GM21737 (cell line): ENCODE data around the gene CATSPERD.
A peak's percentile ranks its signal among the peaks of the same experiment; 100 is the strongest.

ENCODE experiments used
- ATAC-seq: cut with Tn5 transposase; IDR thresholded peaks from one replicate; pipeline ENCODE4 v1.9.1; 2021; ENCODE audit warnings: mild to moderate bottlenecking, moderate library complexity; ENCODE audit not compliant: unreplicated experiment

CATSPERD gene

DNA sequence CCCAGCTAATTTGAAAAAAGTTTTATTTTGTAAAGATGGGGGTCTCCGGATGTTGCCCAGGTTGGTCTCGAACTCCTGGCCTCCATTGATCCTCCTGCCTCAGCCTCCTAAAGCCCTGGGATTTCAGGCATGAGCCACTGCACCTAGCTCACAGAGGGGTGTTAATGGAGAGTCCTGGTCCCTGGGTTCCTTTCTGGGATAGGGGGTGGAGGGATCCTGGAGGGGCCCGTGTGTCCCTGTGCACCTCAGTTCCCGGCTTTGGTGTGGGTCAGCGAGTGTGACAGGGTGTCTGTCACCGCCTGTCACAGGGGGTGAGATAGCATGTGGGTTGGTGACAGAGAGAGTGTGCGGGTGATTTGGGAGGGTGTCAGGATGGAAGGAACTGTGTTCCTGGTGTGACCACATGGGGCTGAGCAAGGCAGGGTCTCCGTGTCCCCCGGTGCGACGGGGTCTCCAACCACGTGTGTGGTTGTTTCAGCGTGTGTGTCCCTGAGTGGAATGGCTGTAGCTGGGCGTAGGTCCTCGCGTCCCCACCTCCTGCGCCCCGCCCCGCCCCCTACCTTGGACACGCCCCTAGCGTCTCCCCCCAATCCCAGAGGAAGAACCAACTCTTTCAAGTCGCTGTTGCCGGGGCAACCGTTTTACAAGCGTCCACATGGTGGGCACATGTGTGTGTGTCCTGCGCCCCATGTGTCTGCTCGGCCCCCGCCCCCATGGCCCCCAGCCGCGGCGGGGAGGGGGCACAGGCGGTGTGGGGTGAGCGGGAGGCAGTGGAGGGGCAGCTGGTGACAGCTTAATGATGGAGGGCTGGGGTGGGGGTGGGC lies 81.6 kb downstream of the CATSPERD start:
- no peak for ATAC-seq

DNA sequence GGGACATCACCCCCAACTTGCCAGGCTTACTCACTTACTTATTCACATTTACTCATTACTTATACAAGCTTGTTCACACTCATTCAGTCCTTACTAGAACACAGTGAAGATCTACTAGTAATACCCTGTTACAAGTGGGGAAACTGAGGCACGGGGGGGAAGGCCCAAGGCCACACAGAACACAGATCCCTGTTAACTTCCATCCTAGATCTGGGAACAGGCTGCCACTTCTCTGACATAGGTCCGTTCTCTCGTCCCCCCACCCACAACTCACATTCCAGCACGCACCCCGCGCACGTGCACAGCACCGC lies 83.0 kb downstream of the CATSPERD start:
- no peak for ATAC-seq

DNA sequence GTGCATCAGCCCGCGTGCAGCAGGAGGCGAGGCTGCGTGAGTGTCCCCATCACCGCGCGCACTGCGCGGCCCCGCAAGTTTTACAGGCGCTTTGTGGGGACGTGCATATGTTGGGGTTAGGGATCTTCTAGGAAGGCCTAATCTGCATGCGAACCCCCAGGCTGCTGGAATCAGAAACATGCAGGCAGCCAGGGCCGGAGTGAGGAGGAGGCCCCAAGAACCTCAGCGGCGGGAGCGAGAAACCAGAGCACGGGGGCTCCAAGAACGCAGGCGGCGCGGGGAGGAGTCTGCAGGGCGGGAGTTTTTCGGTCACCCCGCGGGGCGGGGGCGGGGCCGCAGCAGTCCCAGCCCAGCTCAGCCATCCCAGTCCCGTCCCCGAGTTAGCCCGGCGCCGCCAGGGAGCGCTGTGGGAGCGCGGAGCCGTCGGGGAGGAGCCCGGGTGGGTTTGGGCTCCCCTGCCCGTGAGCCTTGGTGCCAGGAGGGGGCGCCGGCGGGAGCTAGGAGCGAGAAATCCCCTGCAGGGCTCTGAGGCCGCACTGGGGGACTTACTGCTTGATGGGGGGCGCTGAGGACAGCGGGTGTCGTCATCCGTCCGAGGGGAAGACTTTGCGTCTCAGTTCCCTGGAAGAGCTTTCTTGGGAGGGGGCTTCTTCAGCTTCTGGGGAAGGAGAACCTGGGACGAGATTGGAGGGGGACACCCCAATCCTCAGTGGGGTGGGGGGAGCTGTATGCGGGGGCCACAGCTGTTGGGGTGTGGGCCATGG lies 83.5 kb downstream of the CATSPERD start:
- ATAC-seq: peak; percentile 61

DNA sequence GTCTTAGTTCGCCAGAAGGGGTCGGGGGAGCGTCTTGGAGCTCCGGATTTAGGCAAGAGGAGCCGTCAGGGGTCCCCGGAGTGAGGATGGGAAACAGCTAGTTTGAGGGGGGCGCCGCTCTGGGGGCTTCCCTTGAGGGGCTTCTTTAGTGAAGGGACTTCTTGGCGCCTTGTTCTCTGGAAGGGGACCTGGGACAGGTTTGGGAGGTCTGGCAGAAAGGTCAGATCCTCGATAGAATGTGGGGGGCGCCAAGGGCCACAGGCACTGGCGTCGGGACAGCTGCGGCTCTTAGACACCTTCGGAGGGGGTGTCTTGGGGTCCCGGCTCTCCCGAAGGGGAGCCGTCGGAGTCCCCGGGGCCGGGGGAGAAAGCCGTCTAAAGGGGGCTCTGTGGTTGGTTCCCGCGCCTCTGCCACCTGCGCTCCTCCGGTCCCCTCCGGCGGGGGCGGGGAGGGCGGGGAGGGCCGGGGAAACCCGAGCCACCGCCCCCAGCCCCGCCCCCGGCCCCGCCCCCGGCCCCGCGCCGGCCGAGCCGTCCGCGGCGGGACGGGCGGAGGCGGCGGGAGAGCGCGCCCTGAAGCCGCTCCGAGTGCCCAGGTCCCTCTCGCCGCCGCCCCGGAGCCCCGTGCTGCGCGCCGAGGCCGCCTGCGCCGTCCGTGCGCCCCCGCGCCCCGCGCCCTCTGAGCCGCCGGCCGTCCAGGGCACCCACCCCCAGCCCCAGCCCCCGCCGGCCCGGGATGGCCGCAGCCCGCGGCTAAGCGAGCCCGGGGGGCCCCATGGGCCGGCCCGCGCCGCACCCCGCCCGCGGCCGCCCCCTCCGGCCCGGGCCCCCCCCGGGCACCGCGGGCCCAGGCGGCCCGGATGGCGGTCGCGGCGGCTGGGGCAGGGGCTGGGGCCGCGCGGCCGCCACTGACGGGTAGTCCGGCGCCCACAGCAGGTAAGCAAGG lies 84.4 kb downstream of the CATSPERD start, which contains the start of gene NRTN:
NRTN (plus strand) TSS at position 552 of the 946 bp plus-strand sequence. CDS start 19,099 bp downstream, outside the sequence.
- no peak for ATAC-seq

DNA sequence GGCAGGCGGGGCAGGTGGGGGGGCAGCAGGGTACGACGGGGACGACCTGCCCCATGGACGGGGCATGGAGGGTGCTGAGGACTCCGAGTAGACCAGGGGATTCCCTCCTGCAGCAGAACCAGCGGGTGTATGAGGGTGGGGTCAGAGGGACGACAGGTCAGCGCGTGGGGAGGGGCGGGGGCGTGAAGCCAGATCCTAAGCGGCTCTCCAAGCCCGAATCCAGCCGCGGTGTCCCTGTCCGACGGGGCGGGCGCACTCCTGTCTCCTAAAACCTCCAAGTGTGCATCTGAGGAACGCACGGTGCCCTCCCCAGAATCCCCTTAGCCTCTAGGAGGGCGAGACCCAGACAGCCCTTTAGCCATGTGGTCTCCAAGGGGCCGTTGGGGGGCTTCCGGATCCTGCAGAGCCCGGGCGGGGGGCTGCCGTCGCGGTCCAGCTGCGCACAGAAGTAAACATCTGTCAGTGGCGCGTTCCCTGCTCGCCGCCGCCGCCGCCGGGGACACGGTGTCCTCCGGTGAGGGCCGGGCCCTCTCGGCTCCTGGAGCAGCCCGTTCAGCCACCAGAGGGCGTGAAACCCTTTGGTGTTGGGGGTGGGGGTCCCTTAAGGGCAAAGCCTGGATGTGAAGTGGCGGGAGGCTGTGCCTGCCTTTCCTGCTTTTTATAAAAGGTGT lies 85.2 kb downstream of the CATSPERD start:
- ATAC-seq: no peak

DNA sequence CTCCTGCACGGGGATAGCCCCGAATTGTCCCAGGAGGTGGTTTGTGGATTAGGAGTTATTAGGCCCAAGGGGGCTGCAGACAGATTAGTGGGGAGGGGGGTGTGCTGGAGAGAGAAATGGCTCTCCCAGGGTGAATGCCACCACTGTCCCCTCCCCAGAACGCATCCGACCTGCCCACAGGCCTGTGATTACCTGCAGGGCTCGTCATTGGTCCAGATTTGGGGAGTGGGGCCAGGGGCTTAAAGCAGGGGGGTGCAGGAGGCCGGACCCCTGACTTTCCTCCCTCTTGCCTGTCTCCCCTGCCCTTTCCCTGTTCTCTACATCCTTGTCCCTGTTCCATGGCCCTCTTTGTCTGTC lies 85.7 kb downstream of the CATSPERD start:
- no peak for ATAC-seq

DNA sequence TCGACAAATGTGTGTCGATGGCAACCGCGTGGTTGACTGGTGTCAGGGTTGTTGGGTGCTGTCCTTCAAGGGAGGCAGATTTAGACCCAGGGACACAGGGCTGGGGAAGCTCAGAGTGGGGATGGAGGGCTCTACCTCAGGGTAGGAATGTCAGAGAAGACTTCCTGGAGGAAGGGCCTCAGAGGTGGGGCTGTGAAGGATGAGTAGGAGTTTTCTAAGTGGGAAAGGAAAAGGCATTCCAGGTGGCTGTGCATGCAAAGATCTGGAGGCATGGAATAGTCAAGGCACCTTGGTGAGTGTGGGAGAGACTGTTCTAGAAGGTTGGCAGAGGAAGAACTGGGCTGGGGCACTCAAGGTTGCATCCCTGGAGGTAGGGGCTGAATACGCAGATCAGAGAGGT lies 86.5 kb downstream of the CATSPERD start:
- no peak for ATAC-seq

DNA sequence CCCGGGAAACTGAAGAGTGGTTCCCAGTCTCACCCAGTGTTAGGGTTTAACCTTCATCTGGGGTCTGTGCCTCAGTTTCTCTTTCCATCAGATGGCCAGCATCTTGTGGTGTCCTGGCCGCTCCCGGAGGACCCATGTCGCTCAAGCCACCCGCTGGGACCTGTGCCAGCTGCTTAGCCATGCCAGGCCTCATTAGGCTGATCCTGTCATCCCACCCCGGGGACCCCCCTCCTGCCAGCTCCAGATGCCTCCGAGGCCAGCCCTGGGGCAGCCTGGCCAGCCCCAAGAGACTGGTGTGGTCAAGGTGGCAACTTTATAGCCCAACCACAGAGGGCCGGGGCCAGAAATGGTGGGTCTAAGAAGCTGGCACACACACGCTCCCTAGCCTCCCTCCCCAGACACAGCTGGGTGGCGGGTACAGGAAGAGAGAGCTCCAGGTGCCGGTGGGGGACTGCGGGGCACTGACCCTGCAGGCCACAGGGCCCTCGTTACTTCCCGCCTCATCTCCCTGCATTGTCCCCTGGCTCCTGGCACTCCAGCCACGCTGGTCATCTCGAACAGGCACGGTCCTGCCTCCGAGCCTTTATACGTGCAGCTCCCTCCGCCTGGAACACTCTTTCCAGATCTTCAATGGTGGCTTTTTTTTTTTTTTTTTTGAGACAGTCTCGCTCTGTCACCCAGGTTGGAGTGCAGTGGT lies 87.8 kb downstream of the CATSPERD start:
- ATAC-seq: no peak

DNA sequence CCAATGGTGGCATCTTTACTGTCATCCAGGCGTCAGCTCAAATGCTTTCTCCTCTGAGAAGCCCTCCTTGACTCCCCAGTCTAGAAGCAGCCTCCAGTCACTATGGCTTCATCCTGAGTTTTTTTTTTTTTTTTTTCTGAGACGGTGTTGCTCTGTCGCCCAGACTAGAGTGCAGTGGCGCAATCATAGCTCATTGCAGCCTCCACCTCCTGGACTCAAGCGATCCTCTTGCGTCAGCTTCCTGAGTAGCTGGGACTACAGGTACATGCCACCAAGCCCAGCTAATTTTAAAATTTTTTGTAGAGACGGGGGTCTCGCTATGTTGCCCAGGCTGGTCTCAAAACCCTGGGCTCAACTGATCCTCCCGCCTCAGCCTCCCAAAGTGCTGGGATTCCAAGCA lies 88.6 kb downstream of the CATSPERD start:
- ATAC-seq: no peak

DNA sequence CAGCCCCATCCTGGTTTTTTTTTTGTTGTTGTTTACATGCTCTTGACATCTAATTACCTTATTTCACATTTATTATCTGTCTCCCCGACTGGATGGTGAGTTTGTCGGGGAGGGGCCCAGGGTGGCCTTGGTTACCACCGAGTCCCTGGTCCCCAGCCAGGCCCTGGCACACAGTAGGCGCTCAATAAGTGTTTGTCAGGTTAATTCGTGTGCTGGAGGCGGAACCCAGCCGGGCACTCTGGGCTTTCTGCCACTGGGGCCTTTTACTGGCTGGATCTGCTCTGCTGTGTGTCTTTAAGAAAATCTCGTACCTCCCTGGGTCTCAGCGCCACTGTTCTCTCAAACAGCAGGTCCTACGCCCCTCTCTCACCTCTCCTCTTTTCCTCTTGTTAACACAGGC lies 89.0 kb downstream of the CATSPERD start:
- ATAC-seq: no peak

DNA sequence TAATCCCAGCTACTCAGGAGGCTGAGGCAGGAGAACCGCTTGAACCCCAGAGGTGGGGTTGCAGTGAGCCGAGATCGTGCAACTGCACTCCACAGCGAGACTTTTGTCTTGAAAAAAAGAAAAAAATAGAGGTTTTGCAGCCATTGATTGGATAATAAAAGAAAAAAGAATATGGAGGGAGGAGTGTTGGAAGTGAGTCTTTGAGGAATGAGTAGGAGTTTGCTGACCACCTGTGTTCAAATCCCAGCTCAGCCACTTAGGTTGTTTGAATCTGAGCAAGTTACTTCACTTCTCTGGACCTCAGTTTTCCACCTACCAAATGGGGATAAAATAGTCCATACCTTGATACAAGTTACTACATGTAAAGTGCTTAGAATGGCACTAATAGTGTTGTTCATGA lies 90.7 kb downstream of the CATSPERD start:
- no peak for ATAC-seq

DNA sequence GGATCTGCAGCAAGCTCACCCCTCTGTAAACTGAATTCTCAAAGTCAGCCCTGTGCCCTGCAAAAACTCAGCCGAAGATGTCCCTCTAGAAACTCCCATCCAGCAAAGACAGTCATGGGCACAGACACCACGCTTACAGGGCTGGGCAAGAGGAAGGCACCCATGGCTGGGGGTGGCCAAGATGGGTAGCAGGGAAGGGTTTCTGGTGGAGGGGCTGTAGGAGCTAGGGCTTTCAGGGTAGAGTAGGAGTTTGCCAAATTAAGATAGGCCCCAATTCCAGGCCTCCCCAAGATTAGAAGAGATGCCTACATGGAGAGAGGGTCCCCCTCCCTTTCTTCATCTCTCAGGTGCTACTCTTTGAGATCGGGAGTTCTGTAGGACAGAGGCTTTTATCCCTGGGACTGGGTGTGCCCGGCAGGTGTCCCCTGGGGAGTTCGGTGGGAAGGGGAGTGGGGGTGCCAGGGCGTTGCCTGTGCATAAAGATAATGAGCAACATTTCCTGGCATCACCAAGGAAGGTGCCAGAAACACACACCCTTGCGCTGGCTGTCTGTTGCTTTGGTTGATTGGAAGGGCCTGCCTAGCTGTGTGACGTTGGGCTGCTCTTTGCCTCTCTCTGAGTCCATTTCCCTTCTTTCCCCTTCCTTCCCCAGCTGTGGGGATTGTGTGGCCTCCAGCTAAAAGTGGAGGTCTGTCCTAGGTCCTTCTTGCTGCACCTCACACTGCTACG lies 93.8 kb downstream of the CATSPERD start:
- no peak for ATAC-seq

DNA sequence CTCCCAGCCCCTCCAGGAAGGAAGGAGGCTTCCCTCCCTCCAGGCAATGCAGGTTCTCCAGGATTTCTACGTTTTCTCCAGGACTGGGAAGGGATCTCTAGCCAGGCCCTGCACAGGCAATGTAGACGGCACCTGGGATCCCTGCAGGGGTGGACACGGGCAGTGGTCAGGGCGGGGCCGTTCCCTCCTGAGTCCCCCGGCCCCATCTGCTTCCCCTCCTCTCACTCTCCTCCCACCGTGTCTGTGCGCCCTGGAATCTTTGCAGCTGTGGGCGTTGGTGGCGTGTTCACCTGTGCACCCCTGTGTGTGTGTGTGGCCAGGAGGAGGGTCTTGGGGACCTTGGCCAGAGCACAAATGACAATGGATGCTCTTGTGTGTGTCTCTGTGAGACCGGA lies 94.4 kb downstream of the CATSPERD start:
- ATAC-seq: no peak

DNA sequence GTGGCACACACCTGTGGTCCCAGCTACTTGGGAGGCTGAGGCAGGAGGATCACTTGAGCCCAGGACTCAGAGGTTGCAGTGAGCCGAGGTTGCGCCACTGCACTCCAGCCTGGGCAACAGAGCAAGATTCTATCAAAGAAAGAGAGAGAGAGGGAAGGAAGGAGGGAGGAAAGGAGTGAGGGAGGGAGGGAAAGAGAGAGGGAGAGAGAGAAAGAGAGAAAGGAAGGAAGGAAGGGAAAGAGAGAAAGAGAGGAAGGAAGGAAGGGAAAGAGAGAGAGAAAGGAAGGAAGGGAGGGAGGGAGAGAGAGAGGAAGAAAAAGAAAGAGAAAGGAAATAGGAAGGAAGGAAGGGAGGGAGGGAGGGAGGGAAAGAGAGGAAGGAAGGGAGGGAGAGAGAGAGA lies 96.8 kb downstream of the CATSPERD start:
- no peak for ATAC-seq

DNA sequence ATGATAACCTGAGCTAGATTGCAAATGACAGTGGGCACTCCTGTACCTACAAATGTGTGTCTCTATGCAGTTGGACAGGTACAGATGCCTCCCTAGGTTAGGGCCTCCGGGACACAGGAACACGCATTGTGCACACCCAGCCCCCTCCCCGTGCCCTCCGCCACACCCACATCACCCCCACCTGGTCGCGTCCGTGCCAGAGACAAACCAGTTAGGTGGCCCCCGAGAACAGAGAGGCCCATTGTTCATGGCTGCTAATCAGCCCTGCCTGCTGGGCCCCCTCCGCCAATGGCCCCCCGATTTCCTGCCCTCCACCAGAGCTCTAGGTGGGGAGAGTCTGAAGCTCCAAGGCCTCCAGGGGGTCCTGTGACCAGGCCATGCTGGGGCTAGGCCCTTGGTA lies 98.2 kb downstream of the CATSPERD start:
- ATAC-seq: no peak

DNA sequence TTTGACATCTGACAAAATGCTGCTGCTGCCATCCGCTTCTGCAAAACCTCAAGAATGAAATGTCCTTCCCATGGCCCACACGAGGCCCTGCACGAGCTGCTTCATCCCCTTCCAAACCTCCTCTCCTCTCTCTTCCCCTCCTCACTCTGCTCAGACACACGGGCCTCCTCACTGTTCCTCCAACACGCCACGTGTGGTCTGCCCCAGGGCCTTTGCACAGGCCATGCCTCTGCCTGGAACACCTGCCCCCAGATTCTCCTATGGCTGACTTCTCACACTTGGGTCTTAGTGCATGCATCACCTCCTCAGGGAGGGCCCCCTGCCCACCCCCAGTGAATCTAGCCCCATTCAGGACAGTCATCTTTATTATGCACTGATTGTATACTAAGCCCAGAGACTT lies 100.3 kb downstream of the CATSPERD start:
- ATAC-seq: no peak

DNA sequence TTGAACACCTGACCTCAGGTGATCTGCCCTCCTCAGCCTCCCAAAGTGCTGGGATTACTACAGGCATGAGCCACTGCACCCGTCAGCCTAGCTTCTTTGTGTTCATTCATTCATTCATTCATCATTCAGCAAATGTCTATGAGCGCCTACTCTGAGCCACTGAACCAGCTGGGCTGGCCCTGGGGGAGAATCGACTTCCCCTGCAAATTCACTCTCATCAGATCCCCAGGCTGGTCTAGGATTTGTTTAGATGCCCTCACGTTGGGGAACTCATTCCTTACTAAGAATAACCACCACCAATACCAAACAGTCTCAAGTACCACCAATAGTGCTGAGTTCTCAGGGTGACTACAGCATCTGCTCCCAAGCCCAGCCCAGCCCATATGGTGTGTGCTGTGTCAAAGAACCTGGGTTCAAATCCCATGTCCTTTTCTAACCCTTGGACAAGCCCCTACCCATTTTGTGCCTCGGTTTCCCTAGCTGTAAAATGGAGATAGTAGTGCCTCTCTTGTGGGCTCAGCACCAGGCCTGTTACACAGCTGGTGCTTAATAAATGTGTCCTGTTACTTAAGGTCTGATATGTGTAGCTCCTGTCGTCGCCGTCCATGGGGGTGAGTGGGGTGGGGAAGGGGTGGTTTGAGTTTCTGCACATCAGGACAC lies 101.2 kb downstream of the CATSPERD start:
- no peak for ATAC-seq

DNA sequence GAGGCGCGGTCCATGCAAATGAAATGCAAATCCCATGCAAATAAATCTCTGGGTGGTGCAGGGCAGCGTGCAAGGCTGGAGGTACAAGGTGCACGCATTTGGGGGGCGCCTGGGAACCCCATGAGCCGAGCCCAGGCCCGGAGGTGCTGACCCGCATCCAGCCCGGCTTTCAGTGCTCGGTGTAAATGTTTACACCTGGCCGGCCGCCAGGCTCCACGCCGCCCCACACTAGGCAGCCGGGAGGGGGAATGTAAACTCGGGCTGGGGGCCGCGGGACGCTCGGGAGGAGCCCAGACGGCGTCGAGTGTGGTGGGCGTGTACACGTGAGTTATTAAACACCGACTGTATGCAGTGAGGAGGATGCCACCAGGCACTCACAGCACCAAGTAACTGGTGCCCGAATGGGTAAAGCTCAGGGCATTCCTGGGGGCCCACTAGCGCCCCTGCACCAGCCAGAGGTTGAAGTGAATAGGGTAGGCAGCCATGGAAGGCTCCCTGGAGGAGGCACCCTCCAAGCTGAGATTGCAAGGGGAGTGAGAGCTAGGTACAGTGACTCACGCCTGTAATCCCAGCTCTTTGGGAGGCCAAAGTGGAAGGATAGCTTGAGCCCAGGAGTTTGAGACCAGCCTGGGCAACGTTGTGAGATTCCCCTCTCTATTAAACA lies 101.9 kb downstream of the CATSPERD start:
- ATAC-seq: no peak
